Ovary (tissue), 3 donors: ENCODE data around the gene ECD.

ENCODE experiments used
- POLR2A ChIP-seq: fragments of 450-650 bp; IDR thresholded peaks from one replicate; pipeline ENCODE4 v1.6.1; 2017; ENCODE audit warnings: antibody characterized with exemption, mild to moderate bottlenecking, moderate library complexity
- TF ChIP-seq, protein P1 (sequence below), 3 donors: fragments of 450-650 bp in 2 of 3; fragments of 200-600 bp in 1 of 3; IDR thresholded peaks; one replicate each; pipeline versions ENCODE4 v1.5.1 to v1.8.0; 2016 to 2022; ENCODE audit warnings: antibody characterized with exemption in 3 of 3, mild to moderate bottlenecking in 1 of 3
- donor health status: DM: no; HTN: no; CAD: no.

DNA sequence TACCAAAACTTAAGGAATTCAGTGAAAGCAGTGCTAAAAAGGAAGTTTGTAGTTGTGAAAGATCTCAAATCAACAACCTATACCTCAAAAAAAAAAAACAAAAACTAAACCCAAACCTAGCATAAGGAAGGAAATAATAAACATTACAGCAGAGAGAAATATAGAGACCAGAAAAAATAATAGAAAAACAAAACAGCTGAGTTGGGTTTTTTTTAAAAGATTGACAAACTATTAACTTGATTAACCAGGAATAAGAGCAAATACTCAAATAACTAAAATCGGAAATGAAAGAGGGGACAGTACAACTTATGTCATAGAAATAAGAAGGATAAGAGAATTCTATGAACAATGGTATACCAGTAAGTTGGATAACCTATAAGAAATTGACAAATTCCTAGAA lies 6.7 kb downstream of the ECD start:
- no peak for TF ChIP-seq POLR2A
- TF ChIP-seq, protein P1, sequence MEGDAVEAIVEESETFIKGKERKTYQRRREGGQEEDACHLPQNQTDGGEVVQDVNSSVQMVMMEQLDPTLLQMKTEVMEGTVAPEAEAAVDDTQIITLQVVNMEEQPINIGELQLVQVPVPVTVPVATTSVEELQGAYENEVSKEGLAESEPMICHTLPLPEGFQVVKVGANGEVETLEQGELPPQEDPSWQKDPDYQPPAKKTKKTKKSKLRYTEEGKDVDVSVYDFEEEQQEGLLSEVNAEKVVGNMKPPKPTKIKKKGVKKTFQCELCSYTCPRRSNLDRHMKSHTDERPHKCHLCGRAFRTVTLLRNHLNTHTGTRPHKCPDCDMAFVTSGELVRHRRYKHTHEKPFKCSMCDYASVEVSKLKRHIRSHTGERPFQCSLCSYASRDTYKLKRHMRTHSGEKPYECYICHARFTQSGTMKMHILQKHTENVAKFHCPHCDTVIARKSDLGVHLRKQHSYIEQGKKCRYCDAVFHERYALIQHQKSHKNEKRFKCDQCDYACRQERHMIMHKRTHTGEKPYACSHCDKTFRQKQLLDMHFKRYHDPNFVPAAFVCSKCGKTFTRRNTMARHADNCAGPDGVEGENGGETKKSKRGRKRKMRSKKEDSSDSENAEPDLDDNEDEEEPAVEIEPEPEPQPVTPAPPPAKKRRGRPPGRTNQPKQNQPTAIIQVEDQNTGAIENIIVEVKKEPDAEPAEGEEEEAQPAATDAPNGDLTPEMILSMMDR (IDR thresholded peaks at IDR 0.05): no peak
